ENCODE data around the gene RHOC. TPM values are rescaled to one million over a fixed set of nuclear protein-coding genes. Genes with fewer than 3 reads are reported as not detected.

The RHOC gene
- total RNA-seq, 1 experiment from 2014 or later: 154 TPM

DNA sequence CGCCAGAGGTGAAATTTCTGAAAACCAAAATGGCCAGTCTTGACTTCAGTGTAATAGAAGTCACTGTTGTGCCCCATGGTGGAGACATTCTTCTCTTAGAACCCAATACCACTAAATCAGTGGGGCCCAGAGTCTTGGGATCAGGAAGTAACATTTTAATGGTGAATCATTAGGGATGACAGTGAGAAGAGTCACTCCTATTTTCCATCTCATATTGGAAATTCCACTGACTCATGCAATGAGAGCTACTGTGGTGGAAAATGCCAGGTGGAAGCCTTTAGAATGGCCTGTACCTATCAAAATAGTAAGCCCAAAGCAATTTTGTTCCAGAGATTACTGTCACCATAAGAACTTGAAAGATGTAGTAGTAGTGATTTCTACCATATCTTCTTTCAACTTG is 28.8 kb upstream of the RHOC start:
- TF ChIP-seq POLR2A (IDR thresholded peaks at IDR 0.05; ENCODE audit: borderline replicate concordance, extremely low read depth, insufficient read depth, insufficient read length): no peak
- TF ChIP-seq JUND (IDR thresholded peaks at IDR 0.05): peak; percentile 95
- TF ChIP-seq EGR1 (IDR thresholded peaks at IDR 0.05; ENCODE audit: low read depth): peak; percentile 59
- TF ChIP-seq, protein P1, sequence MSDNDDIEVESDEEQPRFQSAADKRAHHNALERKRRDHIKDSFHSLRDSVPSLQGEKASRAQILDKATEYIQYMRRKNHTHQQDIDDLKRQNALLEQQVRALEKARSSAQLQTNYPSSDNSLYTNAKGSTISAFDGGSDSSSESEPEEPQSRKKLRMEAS (IDR thresholded peaks at IDR 0.05): peak; percentile 51; the same call in 1 of the 2 replicates
- TF ChIP-seq SRF (IDR thresholded peaks at IDR 0.05; ENCODE audit: low read depth): peak; percentile 76
- peak; percentile 98 for TF ChIP-seq FOSL1 (IDR thresholded peaks at IDR 0.05; ENCODE audit: low read depth)
- TF ChIP-seq, protein P2, sequence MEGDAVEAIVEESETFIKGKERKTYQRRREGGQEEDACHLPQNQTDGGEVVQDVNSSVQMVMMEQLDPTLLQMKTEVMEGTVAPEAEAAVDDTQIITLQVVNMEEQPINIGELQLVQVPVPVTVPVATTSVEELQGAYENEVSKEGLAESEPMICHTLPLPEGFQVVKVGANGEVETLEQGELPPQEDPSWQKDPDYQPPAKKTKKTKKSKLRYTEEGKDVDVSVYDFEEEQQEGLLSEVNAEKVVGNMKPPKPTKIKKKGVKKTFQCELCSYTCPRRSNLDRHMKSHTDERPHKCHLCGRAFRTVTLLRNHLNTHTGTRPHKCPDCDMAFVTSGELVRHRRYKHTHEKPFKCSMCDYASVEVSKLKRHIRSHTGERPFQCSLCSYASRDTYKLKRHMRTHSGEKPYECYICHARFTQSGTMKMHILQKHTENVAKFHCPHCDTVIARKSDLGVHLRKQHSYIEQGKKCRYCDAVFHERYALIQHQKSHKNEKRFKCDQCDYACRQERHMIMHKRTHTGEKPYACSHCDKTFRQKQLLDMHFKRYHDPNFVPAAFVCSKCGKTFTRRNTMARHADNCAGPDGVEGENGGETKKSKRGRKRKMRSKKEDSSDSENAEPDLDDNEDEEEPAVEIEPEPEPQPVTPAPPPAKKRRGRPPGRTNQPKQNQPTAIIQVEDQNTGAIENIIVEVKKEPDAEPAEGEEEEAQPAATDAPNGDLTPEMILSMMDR (IDR thresholded peaks at IDR 0.05 in 2 of 3, conservative IDR thresholded peaks at IDR 0.05 in 1 of 3; ENCODE audit: borderline replicate concordance in 1 of 3, insufficient read depth in 1 of 3, low read depth in 2 of 3, low read length in 2 of 3): no peak
- no peak for TF ChIP-seq TCF7L2 (IDR thresholded peaks at IDR 0.05; ENCODE audit: borderline replicate concordance, extremely low read depth, insufficient read depth, insufficient read length)
- TF ChIP-seq SP1 (IDR thresholded peaks at IDR 0.05; ENCODE audit: low read depth): peak; percentile 96
- TF ChIP-seq SIN3A (IDR thresholded peaks at IDR 0.05; ENCODE audit: low read depth): peak; percentile 58; the same call in 1 of the 2 replicates
- TF ChIP-seq CBX3 (IDR thresholded peaks at IDR 0.05; ENCODE audit: low read depth): peak; percentile 91
- TF ChIP-seq POLR2AphosphoS5 (IDR thresholded peaks at IDR 0.05; ENCODE audit: low read depth, low read length): peak; percentile 47; the same call in 1 of the 2 replicates
- no peak for TF ChIP-seq EZH2phosphoT487 (IDR thresholded peaks at IDR 0.05; ENCODE audit: borderline replicate concordance)
- peak; percentile 41 for TF ChIP-seq CEBPB (IDR thresholded peaks at IDR 0.05; ENCODE audit: low read depth)
- no peak for TF ChIP-seq EZH2 (IDR thresholded peaks at IDR 0.05)
- TF ChIP-seq ZNF274 (IDR thresholded peaks at IDR 0.05; ENCODE audit: low read depth, low read length): no peak
- TF ChIP-seq, protein P3, sequence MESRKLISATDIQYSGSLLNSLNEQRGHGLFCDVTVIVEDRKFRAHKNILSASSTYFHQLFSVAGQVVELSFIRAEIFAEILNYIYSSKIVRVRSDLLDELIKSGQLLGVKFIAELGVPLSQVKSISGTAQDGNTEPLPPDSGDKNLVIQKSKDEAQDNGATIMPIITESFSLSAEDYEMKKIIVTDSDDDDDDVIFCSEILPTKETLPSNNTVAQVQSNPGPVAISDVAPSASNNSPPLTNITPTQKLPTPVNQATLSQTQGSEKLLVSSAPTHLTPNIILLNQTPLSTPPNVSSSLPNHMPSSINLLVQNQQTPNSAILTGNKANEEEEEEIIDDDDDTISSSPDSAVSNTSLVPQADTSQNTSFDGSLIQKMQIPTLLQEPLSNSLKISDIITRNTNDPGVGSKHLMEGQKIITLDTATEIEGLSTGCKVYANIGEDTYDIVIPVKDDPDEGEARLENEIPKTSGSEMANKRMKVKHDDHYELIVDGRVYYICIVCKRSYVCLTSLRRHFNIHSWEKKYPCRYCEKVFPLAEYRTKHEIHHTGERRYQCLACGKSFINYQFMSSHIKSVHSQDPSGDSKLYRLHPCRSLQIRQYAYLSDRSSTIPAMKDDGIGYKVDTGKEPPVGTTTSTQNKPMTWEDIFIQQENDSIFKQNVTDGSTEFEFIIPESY (IDR thresholded peaks at IDR 0.05; ENCODE audit: extremely low read depth, insufficient replicate concordance, low read length): no peak
- H3K4me3 ChIP-seq (replicated peaks in 1 of 2; ENCODE audit: low read depth in 1 of 2, low read length in 2 of 2): no peak overlapping the region
- peak overlapping the region; percentile 7 for H2AFZ ChIP-seq (ENCODE audit: low read depth, low read length, poor library complexity, severe bottlenecking)
- H4K20me1 ChIP-seq (ENCODE audit: insufficient read depth): no peaks in the 10 kb centered on the region
- ChIA-PET POLR2A (no interaction called here), CTCF (interaction anchor here (1.0 kb wide), 1 partner anchor 69 kb away, joined by 4 read pairs; no protein-coding TSS in a partner anchor), RAD21 (ENCODE audit: low non-redundant PET in 1 of 2, low total read pairs in 2 of 2, uncharacterized antibody in 2 of 2, unreplicated experiment in 2 of 2) (interaction anchor here in 1 of 2 experiments (0.7 kb wide), 1 partner anchor 17 kb away, joined by 3 read pairs; no protein-coding TSS in a partner anchor)
- H3K9ac ChIP-seq (ENCODE audit: low read length): peak overlapping the region; percentile 1; the same call in 1 of the 2 replicates
- no peaks in the 10 kb centered on the region for H3K79me2 ChIP-seq (ENCODE audit: insufficient read depth, low read length)
- H3K27me3 ChIP-seq (ENCODE audit: insufficient read depth, low read length): no peaks in the 10 kb centered on the region
- no peak overlapping the region for H3K27ac ChIP-seq (ENCODE audit: low read depth, low read length)
- BruUV-seq (replicated peaks): no TSS peak
- no peaks in the 10 kb centered on the region for H3K36me3 ChIP-seq (ENCODE audit: control insufficient read depth in 1 of 2, insufficient read depth in 2 of 2, low read length in 2 of 2)
- H3K4me1 ChIP-seq (ENCODE audit: control insufficient read depth in 1 of 2, insufficient read depth in 2 of 2, low read length in 2 of 2): peaks cover 0 to 16% of the 10 kb centered on the region in 2 experiments; a peak in 2 of 4 replicates
- intact Hi-C loops (cut with micrococcal nuclease): no loop called here
- H3K4me2 ChIP-seq (ENCODE audit: low read length): peak overlapping the region; percentile 49
- H3K9me3 ChIP-seq (ENCODE audit: control insufficient read depth in 1 of 2, insufficient read depth in 1 of 2, low read depth in 1 of 2, low read length in 2 of 2): no peaks in the 10 kb centered on the region
- no peaks in the 10 kb centered on the region for H3K9me2 ChIP-seq (ENCODE audit: insufficient read depth)
- ATAC-seq (peak; percentile 67), DNase-seq (ENCODE audit: low read depth, low spot score) (peak; percentile 62)

All from HCT116 (cell line).